Measurements from ENCODE around the gene LAT. TPM values are rescaled to one million over a fixed set of nuclear protein-coding genes. Genes with fewer than 3 reads are reported as not detected.

The LAT gene
- total and polyA plus RNA-seq, 7 donors = 1.6 to 2.1 (median 1.8) TPM

- DNase-seq = no peak
- Histone ChIP-seq H3K4me1 (no peaks in the 10 kb centered on the region), H3K9me3 (no peaks in the 10 kb centered on the region), H3K4me3 (no peak overlapping the region), H3K36me3 (ENCODE audit: insufficient read depth in 1 of 2, low read depth in 1 of 2) (no peaks in the 10 kb centered on the region), H3K27ac (no peak overlapping the region), H3K27me3 (ENCODE audit: insufficient read depth in 3 of 3, low read length in 2 of 3) (no peaks in the 10 kb centered on the region)
- no peak for TF ChIP-seq CTCF (IDR thresholded peaks at IDR 0.05)
- WGBS, 3 donors = 61 to 73% (median 72%) methylated on average over 10 of the region's 10 CpGs
- intact Hi-C loops (cut with DNase I) = no loop called here
- no peak for ATAC-seq
Measured at GRCh38 chr16:29007730-29008593, 23.1 kb downstream of the LAT start.

GRCh38 chr16:29009050-29009837 is 24.4 kb downstream of the LAT start:
- Histone ChIP-seq H3K9me3 (no peaks in the 10 kb centered on the region), H3K4me1 (no peaks in the 10 kb centered on the region), H3K27ac (no peak overlapping the region), H3K36me3 (ENCODE audit: insufficient read depth in 1 of 2, low read depth in 1 of 2) (no peaks in the 10 kb centered on the region), H3K27me3 (ENCODE audit: insufficient read depth in 3 of 3, low read length in 2 of 3) (no peaks in the 10 kb centered on the region), H3K4me3 (no peak overlapping the region)
- DNase-seq (no peak), ATAC-seq (no peak)
- TF ChIP-seq CTCF (IDR thresholded peaks at IDR 0.05) = no peak
- 69 to 79% (median 76%) methylated on average over 14 of the region's 14 CpGs for WGBS, 3 donors
- intact Hi-C loops (cut with DNase I) = no loop called here

GRCh38 chr16:29009838-29010166 is 24.9 kb downstream of the LAT start:
- WGBS, 3 donors = 81 to 84% (median 83%) methylated on average over 2 of the region's 2 CpGs
- DNase-seq (no peak), ATAC-seq (no peak)
- TF ChIP-seq CTCF (IDR thresholded peaks at IDR 0.05) = no peak
- intact Hi-C loops (cut with DNase I) = no loop called here
- Histone ChIP-seq H3K4me1 (no peaks in the 10 kb centered on the region), H3K4me3 (no peak overlapping the region), H3K27me3 (ENCODE audit: insufficient read depth in 3 of 3, low read length in 2 of 3) (no peaks in the 10 kb centered on the region), H3K36me3 (ENCODE audit: insufficient read depth in 1 of 2, low read depth in 1 of 2) (no peaks in the 10 kb centered on the region), H3K9me3 (no peaks in the 10 kb centered on the region), H3K27ac (no peak overlapping the region)

- Histone ChIP-seq H3K9me3 (no peaks in the 10 kb centered on the region), H3K27me3 (ENCODE audit: insufficient read depth in 3 of 3, low read length in 2 of 3) (no peaks in the 10 kb centered on the region), H3K36me3 (ENCODE audit: insufficient read depth in 1 of 2, low read depth in 1 of 2) (no peaks in the 10 kb centered on the region), H3K4me1 (no peaks in the 10 kb centered on the region), H3K27ac (no peak overlapping the region), H3K4me3 (no peak overlapping the region)
- no peak for TF ChIP-seq CTCF (IDR thresholded peaks at IDR 0.05)
- intact Hi-C loops (cut with DNase I) = no loop called here
- 45 to 52% (median 47%) methylated on average over 8 of the region's 8 CpGs for WGBS, 3 donors
- no peak for DNase-seq
- ATAC-seq = no peak
Measured at GRCh38 chr16:29011112-29011511, 26.3 kb downstream of the LAT start.
